ENCODE data around the gene RAB22A. TPM values are rescaled to one million over a fixed set of nuclear protein-coding genes. Genes with fewer than 3 reads are reported as not detected.

The RAB22A gene
- 21.3 TPM for total RNA-seq

- DNase-seq (ENCODE audit: low spot score), result peak; percentile 82
Observed at GRCh38 chr20:58309591-58310290, at the start of gene RAB22A. Gene RAB22A, plus strand, starts transcription at chr20:58309715. Its CDS starts 262 bp downstream, at chr20:58309977.

- no peak for DNase-seq (ENCODE audit: low spot score)
Observed at GRCh38 chr20:58260006-58260405, 49.5 kb upstream of the RAB22A start.

- no peak for DNase-seq (ENCODE audit: low spot score)
Observed at GRCh38 chr20:58261660-58262059, 47.9 kb upstream of the RAB22A start.

GRCh38 chr20:58264271-58264670 is 45.2 kb upstream of the RAB22A start:
- DNase-seq (ENCODE audit: low spot score), result no peak

GRCh38 chr20:58267389-58268215 is 41.9 kb upstream of the RAB22A start:
- no peak for DNase-seq (ENCODE audit: low spot score)

- no peak for DNase-seq (ENCODE audit: low spot score)
Observed at GRCh38 chr20:58268421-58268821, 41.1 kb upstream of the RAB22A start.

GRCh38 chr20:58268936-58269619 is 40.4 kb upstream of the RAB22A start:
- DNase-seq (ENCODE audit: low spot score), result no peak

GRCh38 chr20:58271606-58272351 is 37.7 kb upstream of the RAB22A start:
- DNase-seq (ENCODE audit: low spot score), result no peak

- DNase-seq (ENCODE audit: low spot score), result no peak
Observed at GRCh38 chr20:58274384-58274783, 35.1 kb upstream of the RAB22A start.

GRCh38 chr20:58277107-58277506 is 32.4 kb upstream of the RAB22A start:
- no peak for DNase-seq (ENCODE audit: low spot score)

GRCh38 chr20:58277578-58278472 is 31.7 kb upstream of the RAB22A start:
- no peak for DNase-seq (ENCODE audit: low spot score)

GRCh38 chr20:58286729-58287128 is 22.8 kb upstream of the RAB22A start:
- no peak for DNase-seq (ENCODE audit: low spot score)

- DNase-seq (ENCODE audit: low spot score), result no peak
Observed at GRCh38 chr20:58287638-58288037, 21.9 kb upstream of the RAB22A start.

GRCh38 chr20:58289143-58289542 is 20.4 kb upstream of the RAB22A start:
- no peak for DNase-seq (ENCODE audit: low spot score)

- DNase-seq (ENCODE audit: low spot score), result no peak
Observed at GRCh38 chr20:58293453-58293852, 16.1 kb upstream of the RAB22A start.

GRCh38 chr20:58294497-58295455 is 14.7 kb upstream of the RAB22A start:
- no peak for DNase-seq (ENCODE audit: low spot score)

- DNase-seq (ENCODE audit: low spot score), result no peak
Observed at GRCh38 chr20:58296051-58296837, 13.3 kb upstream of the RAB22A start.

GRCh38 chr20:58297394-58297793 is 12.1 kb upstream of the RAB22A start:
- no peak for DNase-seq (ENCODE audit: low spot score)

GRCh38 chr20:58300321-58300720 is 9.2 kb upstream of the RAB22A start:
- no peak for DNase-seq (ENCODE audit: low spot score)
